Stimulated activated CD4-positive, alpha-beta T cell treated with anti-CD3 and anti-CD28 coated beads, TNF-alpha, amount 100 ng/mL, for 4 hours (primary cell): ENCODE measurements around the gene CD109.

Experiments used
- DNase-seq, 3 experiments: peaks; one replicate each; pipeline ENCODE4 v3.0.0-alpha.2; 2020; ENCODE audit warnings: low read depth in 3 of 3

CD109 gene

GRCh38 chr6:73858376-73858775 lies 162.4 kb downstream of the CD109 start:
- no peak for DNase-seq

GRCh38 chr6:73860303-73860702 lies 164.3 kb downstream of the CD109 start:
- DNase-seq = no peak

GRCh38 chr6:73866305-73866704 lies 170.3 kb downstream of the CD109 start:
- DNase-seq = no peak

GRCh38 chr6:73867411-73867810 lies 171.4 kb downstream of the CD109 start:
- no peak for DNase-seq

- no peak for DNase-seq
Measured at GRCh38 chr6:73870907-73871306, 174.9 kb downstream of the CD109 start.

GRCh38 chr6:73873081-73873480 lies 177.1 kb downstream of the CD109 start:
- no peak for DNase-seq
